Measurements from ENCODE around the gene PDE5A. TPM values are rescaled to one million over a fixed set of nuclear protein-coding genes. Genes with fewer than 3 reads are reported as not detected.

Gene PDE5A
- total RNA-seq, 1 experiment from 2014 or later = 8.1 TPM

DNA sequence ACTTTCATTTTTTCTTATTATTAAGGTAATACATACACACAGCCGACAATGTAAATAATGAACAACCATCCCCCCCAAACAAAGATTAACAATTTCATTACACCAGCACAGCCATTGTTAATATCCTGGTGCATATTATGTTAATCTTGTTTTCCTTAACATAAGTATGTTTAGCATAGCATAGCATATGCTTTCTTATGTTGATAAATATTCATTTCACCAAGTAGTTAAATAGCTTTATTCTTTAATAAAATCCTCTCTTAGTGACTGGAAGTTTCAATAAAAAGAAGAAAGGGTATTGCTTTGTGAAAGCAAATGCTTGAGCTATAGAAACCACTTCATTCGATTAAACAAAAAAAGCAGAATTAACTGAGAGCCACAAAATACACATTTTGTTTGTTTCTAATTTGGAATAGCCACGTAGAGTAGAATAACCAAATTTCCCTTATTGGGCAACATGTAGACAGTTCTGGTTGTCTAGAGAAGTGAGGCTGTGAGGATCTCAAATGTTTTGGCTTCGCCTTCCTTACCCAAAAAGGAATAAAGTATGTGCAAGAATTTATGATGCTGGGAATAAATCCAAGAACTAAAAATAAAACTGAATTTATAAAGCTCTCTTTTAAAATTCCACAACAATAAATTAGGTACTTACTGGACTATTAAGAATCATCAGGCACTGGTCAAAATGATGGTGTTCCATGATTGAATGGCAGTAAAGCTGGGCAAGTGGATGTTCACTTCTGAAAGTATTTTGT, 118.0 kb downstream of the PDE5A start:
- no TSS peak for BruUV-seq (replicated peaks)
- Histone ChIP-seq H3K4me3 (ENCODE audit: low read length) (no peak overlapping the region), H3K27ac (ENCODE audit: low read length) (no peak overlapping the region), H3K9ac (ENCODE audit: low read length) (no peak overlapping the region), H3K27me3 (ENCODE audit: low read length) (no peaks in the 10 kb centered on the region), H3K4me2 (ENCODE audit: low read length) (no peak overlapping the region), H3K36me3 (ENCODE audit: low read depth, low read length) (no peaks in the 10 kb centered on the region; the same call in 1 of the 2 replicates), H3K9me3 (ENCODE audit: low read length) (no peaks in the 10 kb centered on the region), H3F3A (ENCODE audit: low read length, unreplicated experiment) (no peaks in the 10 kb centered on the region), H2AFZ (ENCODE audit: low read length) (no peak overlapping the region), H3K9me2 (replicated peaks; ENCODE audit: low read length) (no peaks in the 10 kb centered on the region), H3K79me2 (ENCODE audit: low read length) (no peaks in the 10 kb centered on the region), H3K4me1 (ENCODE audit: insufficient read depth, low read length) (no peaks in the 10 kb centered on the region), H4K20me1 (ENCODE audit: low read length) (no peaks in the 10 kb centered on the region)
- no peak for TF ChIP-seq CTCF (conservative IDR thresholded peaks at IDR 0.05; ENCODE audit: low read depth, low read length)
- no peak for TF ChIP-seq EZH2 (IDR thresholded peaks at IDR 0.05; ENCODE audit: low read length, unreplicated experiment)
- no peak for TF ChIP-seq EZH2phosphoT487 (IDR thresholded peaks at IDR 0.05; ENCODE audit: borderline replicate concordance, low read length)
- intact Hi-C loops (cut with micrococcal nuclease) = no loop called here
- CTCF ChIA-PET = no interaction called here
- POLR2A ChIA-PET (ENCODE audit: unreplicated experiment) = no interaction called here
- DNase-seq (no peak), ATAC-seq (no peak)

DNA sequence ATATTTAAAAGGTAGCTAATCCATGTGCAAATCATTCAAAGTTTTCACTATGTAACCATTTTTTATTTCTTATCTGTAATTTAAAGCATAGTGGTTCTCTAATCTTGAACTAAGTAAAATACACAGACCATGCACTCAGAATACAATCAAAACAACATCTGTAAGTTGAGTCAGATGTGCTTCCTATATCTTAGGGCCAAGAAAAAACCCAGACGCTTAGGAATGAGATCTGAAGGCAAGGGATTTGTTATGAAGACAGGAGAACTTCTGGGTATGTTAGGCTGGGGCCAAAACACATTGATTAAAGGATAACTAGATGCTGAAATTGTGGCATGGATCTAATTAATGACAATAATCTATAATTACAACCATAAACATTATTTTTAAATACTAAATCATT, 120.3 kb downstream of the PDE5A start:
- no peaks in the 10 kb centered on the region; the same call in 1 of the 2 replicates for H3K36me3 ChIP-seq (ENCODE audit: low read depth, low read length)
- H3K9me3 ChIP-seq (ENCODE audit: low read length) = no peaks in the 10 kb centered on the region
- H3K9me2 ChIP-seq (replicated peaks; ENCODE audit: low read length) = no peaks in the 10 kb centered on the region
- CTCF ChIA-PET = no interaction called here
- POLR2A ChIA-PET (ENCODE audit: unreplicated experiment) = no interaction called here
- H3K79me2 ChIP-seq (ENCODE audit: low read length) = no peaks in the 10 kb centered on the region
- intact Hi-C loops (cut with micrococcal nuclease) = no loop called here
- TF ChIP-seq CTCF (conservative IDR thresholded peaks at IDR 0.05; ENCODE audit: low read depth, low read length) (no peak), EZH2 (IDR thresholded peaks at IDR 0.05; ENCODE audit: low read length, unreplicated experiment) (no peak), EZH2phosphoT487 (IDR thresholded peaks at IDR 0.05; ENCODE audit: borderline replicate concordance, low read length) (no peak)
- H2AFZ ChIP-seq (ENCODE audit: low read length) = no peak overlapping the region
- no peak overlapping the region for H3K4me2 ChIP-seq (ENCODE audit: low read length)
- no peak for ATAC-seq
- H3K27me3 ChIP-seq (ENCODE audit: low read length) = no peaks in the 10 kb centered on the region
- H3K27ac ChIP-seq (ENCODE audit: low read length) = no peak overlapping the region
- DNase-seq = no peak
- H4K20me1 ChIP-seq (ENCODE audit: low read length) = no peaks in the 10 kb centered on the region
- H3K4me1 ChIP-seq (ENCODE audit: insufficient read depth, low read length) = no peaks in the 10 kb centered on the region
- no peaks in the 10 kb centered on the region for H3F3A ChIP-seq (ENCODE audit: low read length, unreplicated experiment)
- no peak overlapping the region for H3K9ac ChIP-seq (ENCODE audit: low read length)
- no peak overlapping the region for H3K4me3 ChIP-seq (ENCODE audit: low read length)
- BruUV-seq (replicated peaks) = no TSS peak

- Histone ChIP-seq H3K9me2 (replicated peaks; ENCODE audit: low read length) (no peaks in the 10 kb centered on the region), H4K20me1 (ENCODE audit: low read length) (no peaks in the 10 kb centered on the region), H3K27me3 (ENCODE audit: low read length) (no peaks in the 10 kb centered on the region), H3K36me3 (ENCODE audit: low read depth, low read length) (no peaks in the 10 kb centered on the region; the same call in 1 of the 2 replicates), H3K4me2 (ENCODE audit: low read length) (no peak overlapping the region), H3K79me2 (ENCODE audit: low read length) (no peaks in the 10 kb centered on the region), H2AFZ (ENCODE audit: low read length) (no peak overlapping the region), H3K4me1 (ENCODE audit: insufficient read depth, low read length) (no peaks in the 10 kb centered on the region), H3K4me3 (ENCODE audit: low read length) (no peak overlapping the region), H3K9me3 (ENCODE audit: low read length) (no peaks in the 10 kb centered on the region), H3K27ac (ENCODE audit: low read length) (no peak overlapping the region), H3F3A (ENCODE audit: low read length, unreplicated experiment) (no peaks in the 10 kb centered on the region), H3K9ac (ENCODE audit: low read length) (no peak overlapping the region)
- no peak for ATAC-seq
- no peak for DNase-seq
- TF ChIP-seq CTCF (conservative IDR thresholded peaks at IDR 0.05; ENCODE audit: low read depth, low read length) (no peak), EZH2 (IDR thresholded peaks at IDR 0.05; ENCODE audit: low read length, unreplicated experiment) (no peak), EZH2phosphoT487 (IDR thresholded peaks at IDR 0.05; ENCODE audit: borderline replicate concordance, low read length) (no peak)
- intact Hi-C loops (cut with micrococcal nuclease) = no loop called here
- no TSS peak for BruUV-seq (replicated peaks)
- CTCF ChIA-PET = no interaction called here
- POLR2A ChIA-PET (ENCODE audit: unreplicated experiment) = no interaction called here
Observed at GRCh38 chr4:119506806-119507205, 121.8 kb downstream of the PDE5A start.
